ENCODE measurements around the gene VRK3.
A peak's percentile ranks its signal among the peaks of the same experiment; 100 is the strongest.

Gene VRK3

GRCh38 chr19:49985871-49986270 is 39.3 kb downstream of the VRK3 start:
- no peak overlapping the region for H3K4me3 ChIP-seq (ENCODE audit: low read depth, low read length)
- no peak for TF ChIP-seq CTCF (IDR thresholded peaks at IDR 0.05; ENCODE audit: low read depth, low read length)
- in situ Hi-C loops (cut with HindIII; ENCODE audit: low sequenced_read_pairs): no loop called here
- no peak for DNase-seq (ENCODE audit: low read depth, low spot score)

- DNase-seq (ENCODE audit: low read depth, low spot score): no peak
- in situ Hi-C loops (cut with HindIII; ENCODE audit: low sequenced_read_pairs): no loop called here
- H3K4me3 ChIP-seq (ENCODE audit: low read depth, low read length): no peak overlapping the region
- TF ChIP-seq CTCF (IDR thresholded peaks at IDR 0.05; ENCODE audit: low read depth, low read length): no peak
Measured at GRCh38 chr19:49984491-49984890, 40.7 kb downstream of the VRK3 start.

- in situ Hi-C loops (cut with HindIII; ENCODE audit: low sequenced_read_pairs): no loop called here
- no peak overlapping the region for H3K4me3 ChIP-seq (ENCODE audit: low read depth, low read length)
- peak; percentile 84 for TF ChIP-seq CTCF (IDR thresholded peaks at IDR 0.05; ENCODE audit: low read depth, low read length)
- DNase-seq (ENCODE audit: low read depth, low spot score): no peak
Measured at GRCh38 chr19:49983645-49984229, 41.4 kb downstream of the VRK3 start.

GRCh38 chr19:49981603-49982593 is 43.3 kb downstream of the VRK3 start:
- no peak for DNase-seq (ENCODE audit: low read depth, low spot score)
- H3K4me3 ChIP-seq (ENCODE audit: low read depth, low read length): no peak overlapping the region
- no peak for TF ChIP-seq CTCF (IDR thresholded peaks at IDR 0.05; ENCODE audit: low read depth, low read length)
- in situ Hi-C loops (cut with HindIII; ENCODE audit: low sequenced_read_pairs): no loop called here

GRCh38 chr19:49978324-49978723 is 46.8 kb downstream of the VRK3 start:
- H3K4me3 ChIP-seq (ENCODE audit: low read depth, low read length): no peak overlapping the region
- in situ Hi-C loops (cut with HindIII; ENCODE audit: low sequenced_read_pairs): no loop called here
- no peak for TF ChIP-seq CTCF (IDR thresholded peaks at IDR 0.05; ENCODE audit: low read depth, low read length)
- no peak for DNase-seq (ENCODE audit: low read depth, low spot score)

- no peak for DNase-seq (ENCODE audit: low read depth, low spot score)
- TF ChIP-seq CTCF (IDR thresholded peaks at IDR 0.05; ENCODE audit: low read depth, low read length): no peak
- H3K4me3 ChIP-seq (ENCODE audit: low read depth, low read length): no peak overlapping the region
- in situ Hi-C loops (cut with HindIII; ENCODE audit: low sequenced_read_pairs): no loop called here
Measured at GRCh38 chr19:49977881-49978280, 47.3 kb downstream of the VRK3 start.

Measured in astrocyte of the spinal cord (primary cell).